ENCODE data around the gene GBA3.

GBA3 gene

DNA sequence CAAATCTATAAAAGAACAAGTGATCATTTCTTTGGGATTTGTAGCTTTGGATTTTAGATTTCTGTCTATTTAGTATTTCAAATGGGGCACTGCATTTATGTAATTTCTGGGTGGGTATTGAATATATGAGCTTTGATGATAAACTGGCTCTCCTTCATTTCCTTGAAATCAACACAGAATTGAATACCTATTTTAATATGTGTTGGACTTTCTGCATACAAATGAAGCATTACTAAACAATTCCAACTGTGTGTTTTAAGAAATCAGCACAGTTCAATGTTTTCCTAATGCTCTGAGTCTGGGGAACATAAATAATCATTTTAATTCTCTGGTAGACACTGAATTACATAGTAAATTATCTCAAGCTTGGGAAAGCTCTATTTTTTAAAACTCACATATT lies 42.0 kb upstream of the GBA3 start:
- no peak for DNase-seq
- Histone ChIP-seq H3K36me3 (ENCODE audit: control insufficient read depth in 1 of 2, insufficient read depth in 2 of 2, low read length in 2 of 2) (no peaks in the 10 kb centered on the region), H3K9ac (ENCODE audit: low read length) (no peak overlapping the region), H2BK12ac (ENCODE audit: low read length) (no peak overlapping the region), H4K91ac (ENCODE audit: low read depth, low read length) (no peak overlapping the region), H3K4me2 (ENCODE audit: low read length) (no peak overlapping the region), H2AK5ac (ENCODE audit: low read length) (no peak overlapping the region), H4K12ac (ENCODE audit: low read depth, low read length) (no peak overlapping the region), H3K18ac (ENCODE audit: low read length) (no peak overlapping the region), H3K23ac (ENCODE audit: low read length) (no peak overlapping the region), H3K27ac (ENCODE audit: low read depth, low read length) (no peak overlapping the region), H3K4me1 (ENCODE audit: control insufficient read depth in 1 of 2, insufficient read depth in 2 of 2, low read length in 2 of 2) (no peaks in the 10 kb centered on the region), H4K8ac (ENCODE audit: low read depth, low read length) (no peak overlapping the region), H2BK5ac (ENCODE audit: low read depth, low read length, poor library complexity) (no peak overlapping the region), H2BK120ac (ENCODE audit: insufficient read depth, low read length, poor library complexity) (no peak overlapping the region), H2AFZ (ENCODE audit: insufficient read depth, low read length, poor library complexity) (no peak overlapping the region), H3K27me3 (ENCODE audit: insufficient read depth, low read length) (no peaks in the 10 kb centered on the region), H3K4ac (ENCODE audit: low read depth, low read length) (no peak overlapping the region), H3K79me2 (ENCODE audit: control insufficient read depth, insufficient read depth, low read length, poor library complexity) (no peaks in the 10 kb centered on the region), H3K9me3 (ENCODE audit: insufficient read depth, low read depth, low read length) (no peaks in the 10 kb centered on the region), H3K79me1 (ENCODE audit: low read length) (no peaks in the 10 kb centered on the region), H3K4me3 (ENCODE audit: low read depth, low read length) (no peak overlapping the region), H3K14ac (ENCODE audit: low read length) (no peak overlapping the region)

DNA sequence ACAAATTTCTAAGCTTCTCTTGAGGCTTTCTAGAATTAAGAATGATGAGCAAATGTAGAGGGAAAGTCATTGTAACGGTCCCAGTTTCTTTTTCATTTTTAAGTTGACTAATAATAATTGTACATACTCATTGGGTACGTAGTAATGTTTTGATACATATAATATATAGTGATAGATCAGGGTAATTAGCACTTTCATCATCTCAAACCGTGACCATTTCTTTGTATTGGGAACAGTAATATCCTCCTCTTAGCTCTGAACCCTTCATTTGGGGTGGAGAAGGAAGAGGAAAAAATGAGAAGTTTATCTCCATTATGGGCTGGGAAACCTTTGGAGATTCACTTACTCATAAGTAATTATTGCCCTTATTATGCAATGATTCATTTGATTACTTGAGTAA lies 39.0 kb upstream of the GBA3 start:
- Histone ChIP-seq H3K4ac (ENCODE audit: low read depth, low read length) (no peak overlapping the region), H2BK5ac (ENCODE audit: low read depth, low read length, poor library complexity) (no peak overlapping the region), H3K36me3 (ENCODE audit: control insufficient read depth in 1 of 2, insufficient read depth in 2 of 2, low read length in 2 of 2) (no peaks in the 10 kb centered on the region), H2BK12ac (ENCODE audit: low read length) (no peak overlapping the region), H3K9me3 (ENCODE audit: insufficient read depth, low read depth, low read length) (peaks cover 2% of the 10 kb centered on the region), H3K9ac (ENCODE audit: low read length) (no peak overlapping the region), H4K8ac (ENCODE audit: low read depth, low read length) (no peak overlapping the region), H2AK5ac (ENCODE audit: low read length) (no peak overlapping the region), H3K14ac (ENCODE audit: low read length) (no peak overlapping the region), H3K4me1 (ENCODE audit: control insufficient read depth in 1 of 2, insufficient read depth in 2 of 2, low read length in 2 of 2) (no peaks in the 10 kb centered on the region), H3K79me1 (ENCODE audit: low read length) (no peaks in the 10 kb centered on the region), H2BK120ac (ENCODE audit: insufficient read depth, low read length, poor library complexity) (no peak overlapping the region), H3K4me2 (ENCODE audit: low read length) (no peak overlapping the region), H4K91ac (ENCODE audit: low read depth, low read length) (no peak overlapping the region), H3K79me2 (ENCODE audit: control insufficient read depth, insufficient read depth, low read length, poor library complexity) (no peaks in the 10 kb centered on the region), H3K27ac (ENCODE audit: low read depth, low read length) (no peak overlapping the region), H3K27me3 (ENCODE audit: insufficient read depth, low read length) (no peaks in the 10 kb centered on the region), H3K18ac (ENCODE audit: low read length) (no peak overlapping the region), H3K23ac (ENCODE audit: low read length) (no peak overlapping the region), H4K12ac (ENCODE audit: low read depth, low read length) (no peak overlapping the region), H2AFZ (ENCODE audit: insufficient read depth, low read length, poor library complexity) (no peak overlapping the region), H3K4me3 (ENCODE audit: low read depth, low read length) (no peak overlapping the region)
- no peak for DNase-seq
- WGBS (ENCODE audit: extremely low coverage, insufficient coverage, insufficient read length): no CpG with 5 or more reads among the region's 3 CpGs

DNA sequence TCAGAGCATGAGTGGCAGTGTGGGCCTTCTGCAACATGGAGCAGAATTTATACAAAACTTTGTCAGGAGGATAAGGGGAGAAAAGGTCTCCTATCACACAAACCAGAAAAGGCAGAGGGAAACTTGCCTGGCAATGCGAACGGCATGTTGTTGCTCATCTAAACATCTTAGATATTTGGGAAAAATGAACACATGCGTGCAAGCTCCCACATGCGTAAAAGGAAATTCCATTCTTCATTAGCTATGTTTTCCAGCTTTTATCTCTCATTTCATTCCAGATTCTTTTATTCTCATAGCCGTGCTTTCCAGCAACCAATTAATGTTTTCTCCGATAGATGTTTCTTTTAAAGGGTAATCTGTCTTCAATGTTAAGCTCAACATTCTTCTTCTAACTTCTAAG lies 31.3 kb upstream of the GBA3 start:
- no peak overlapping the region for H3K23ac ChIP-seq (ENCODE audit: low read length)
- no peaks in the 10 kb centered on the region for H3K9me3 ChIP-seq (ENCODE audit: insufficient read depth, low read depth, low read length)
- no peak overlapping the region for H3K14ac ChIP-seq (ENCODE audit: low read length)
- no peak overlapping the region for H3K4ac ChIP-seq (ENCODE audit: low read depth, low read length)
- no peaks in the 10 kb centered on the region for H3K4me1 ChIP-seq (ENCODE audit: control insufficient read depth in 1 of 2, insufficient read depth in 2 of 2, low read length in 2 of 2)
- no peaks in the 10 kb centered on the region for H3K79me2 ChIP-seq (ENCODE audit: control insufficient read depth, insufficient read depth, low read length, poor library complexity)
- no peak overlapping the region for H4K91ac ChIP-seq (ENCODE audit: low read depth, low read length)
- no peaks in the 10 kb centered on the region for H3K79me1 ChIP-seq (ENCODE audit: low read length)
- no CpG with 5 or more reads among the region's 6 CpGs for WGBS (ENCODE audit: extremely low coverage, insufficient coverage, insufficient read length)
- H2BK5ac ChIP-seq (ENCODE audit: low read depth, low read length, poor library complexity): no peak overlapping the region
- no peak overlapping the region for H3K4me3 ChIP-seq (ENCODE audit: low read depth, low read length)
- H3K36me3 ChIP-seq (ENCODE audit: control insufficient read depth in 1 of 2, insufficient read depth in 2 of 2, low read length in 2 of 2): no peaks in the 10 kb centered on the region
- no peak overlapping the region for H2AK5ac ChIP-seq (ENCODE audit: low read length)
- no peak overlapping the region for H3K18ac ChIP-seq (ENCODE audit: low read length)
- no peak overlapping the region for H3K27ac ChIP-seq (ENCODE audit: low read depth, low read length)
- no peak overlapping the region for H2AFZ ChIP-seq (ENCODE audit: insufficient read depth, low read length, poor library complexity)
- H2BK12ac ChIP-seq (ENCODE audit: low read length): no peak overlapping the region
- H2BK120ac ChIP-seq (ENCODE audit: insufficient read depth, low read length, poor library complexity): no peak overlapping the region
- no peaks in the 10 kb centered on the region for H3K27me3 ChIP-seq (ENCODE audit: insufficient read depth, low read length)
- H4K8ac ChIP-seq (ENCODE audit: low read depth, low read length): no peak overlapping the region
- no peak overlapping the region for H3K9ac ChIP-seq (ENCODE audit: low read length)
- no peak overlapping the region for H4K12ac ChIP-seq (ENCODE audit: low read depth, low read length)
- DNase-seq: peak; percentile 51 to 81
- H3K4me2 ChIP-seq (ENCODE audit: low read length): no peak overlapping the region

DNA sequence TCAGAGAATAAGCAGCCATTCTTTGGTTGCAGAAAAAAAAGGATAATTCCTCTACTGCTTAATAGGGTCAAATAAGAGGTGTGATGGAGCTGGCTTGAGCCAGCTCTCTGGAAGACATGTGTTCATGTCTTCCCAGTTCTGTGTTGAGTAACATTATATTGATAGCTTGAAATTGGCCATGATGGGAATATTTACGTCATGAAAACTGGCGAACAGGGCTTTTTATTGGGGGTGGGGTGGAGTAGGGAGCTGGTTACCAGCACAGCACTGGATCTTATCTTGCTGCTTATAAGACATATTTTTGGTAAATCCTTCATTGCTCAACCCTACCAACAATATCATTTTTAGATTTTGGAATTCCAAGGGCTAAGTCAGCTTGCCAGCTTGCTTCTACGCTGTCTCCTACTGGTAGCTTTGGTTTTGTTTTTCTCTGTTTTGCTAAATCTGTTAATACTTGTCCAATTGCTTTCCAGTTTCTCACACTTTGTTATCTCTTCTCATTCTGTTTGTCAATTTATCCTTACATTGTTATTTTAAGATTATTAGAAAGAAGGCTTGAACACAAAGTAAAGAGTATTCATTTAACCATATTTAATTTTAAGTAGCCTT lies 25.3 kb upstream of the GBA3 start:
- no peak overlapping the region for H4K91ac ChIP-seq (ENCODE audit: low read depth, low read length)

More for the DNA sequence above, 25.3 kb upstream of the GBA3 start:
- no peaks in the 10 kb centered on the region for H3K79me1 ChIP-seq (ENCODE audit: low read length)
- H2AFZ ChIP-seq (ENCODE audit: insufficient read depth, low read length, poor library complexity): no peak overlapping the region
- no peaks in the 10 kb centered on the region for H3K79me2 ChIP-seq (ENCODE audit: control insufficient read depth, insufficient read depth, low read length, poor library complexity)
- H3K9ac ChIP-seq (ENCODE audit: low read length): no peak overlapping the region
- H3K14ac ChIP-seq (ENCODE audit: low read length): no peak overlapping the region
- no peak overlapping the region for H3K4me2 ChIP-seq (ENCODE audit: low read length)
- H3K4ac ChIP-seq (ENCODE audit: low read depth, low read length): no peak overlapping the region
- H3K27ac ChIP-seq (ENCODE audit: low read depth, low read length): no peak overlapping the region
- H4K8ac ChIP-seq (ENCODE audit: low read depth, low read length): no peak overlapping the region
- no peaks in the 10 kb centered on the region for H3K9me3 ChIP-seq (ENCODE audit: insufficient read depth, low read depth, low read length)
- peak overlapping the region; percentile 14 for H2BK12ac ChIP-seq (ENCODE audit: low read length)
- no CpG with 5 or more reads among the region's 3 CpGs for WGBS (ENCODE audit: extremely low coverage, insufficient coverage, insufficient read length)
- H2BK120ac ChIP-seq (ENCODE audit: insufficient read depth, low read length, poor library complexity): no peak overlapping the region
- H3K36me3 ChIP-seq (ENCODE audit: control insufficient read depth in 1 of 2, insufficient read depth in 2 of 2, low read length in 2 of 2): no peaks in the 10 kb centered on the region
- H4K12ac ChIP-seq (ENCODE audit: low read depth, low read length): no peak overlapping the region
- DNase-seq: peak; percentile 43 to 80
- H3K18ac ChIP-seq (ENCODE audit: low read length): no peak overlapping the region
- H3K4me1 ChIP-seq (ENCODE audit: control insufficient read depth in 1 of 2, insufficient read depth in 2 of 2, low read length in 2 of 2): peaks cover 2 to 4% of the 10 kb centered on the region in 2 experiments
- no peak overlapping the region for H3K4me3 ChIP-seq (ENCODE audit: low read depth, low read length)
- H3K27me3 ChIP-seq (ENCODE audit: insufficient read depth, low read length): no peaks in the 10 kb centered on the region
- H3K23ac ChIP-seq (ENCODE audit: low read length): no peak overlapping the region
- no peak overlapping the region for H2BK5ac ChIP-seq (ENCODE audit: low read depth, low read length, poor library complexity)
- H2AK5ac ChIP-seq (ENCODE audit: low read length): no peak overlapping the region

Measured in trophoblast cell (in vitro differentiated cells and primary cell).